Smooth muscle cell (in vitro differentiated cells): Measurements from ENCODE around the gene OCEL1. TPM values are rescaled to one million over a fixed set of nuclear protein-coding genes. Genes with fewer than 3 reads are reported as not detected.
"Not testable (repeated sequence)": the region's sequence is repeated elsewhere in the genome, so short reads cannot be mapped to it uniquely, and the experiment has no call there.

Experiments
- DNase-seq: peaks from one replicate; lab custom pipeline; 2025; ENCODE audit not compliant: unreplicated experiment; lab: John Stamatoyannopoulos, UW
- H2AFZ ChIP-seq: fragments of 200-600 bp; sonication (generic); 2 replicates; pipeline ENCODE4 v1.6.0; 2016; ENCODE audit warnings: antibody characterized with exemption, low read depth, mild to moderate bottlenecking
- H3F3A ChIP-seq: fragments of 200-600 bp; sonication (generic); 2 replicates; pipeline ENCODE4 v1.6.0; 2017; ENCODE audit warnings: antibody characterized with exemption, low read depth
- H3K27ac ChIP-seq: fragments of 200-600 bp; sonication (generic); 2 replicates; pipeline ENCODE4 v1.5.1; 2016; ENCODE audit warnings: low read depth, mild to moderate bottlenecking
- H3K27me3 ChIP-seq: fragments of 200-600 bp; sonication (generic); 2 replicates; pipeline ENCODE4 v1.6.1; 2016; ENCODE audit warnings: low read depth, mild to moderate bottlenecking
- H3K36me3 ChIP-seq: fragments of 200-600 bp; sonication (generic); 2 replicates; pipeline ENCODE4 v1.5.1; 2016; ENCODE audit warnings: low read depth
- H3K4me1 ChIP-seq: fragments of 200-600 bp; sonication (generic); 2 replicates; pipeline ENCODE4 v1.5.1; 2016; ENCODE audit warnings: low read depth
- H3K4me2 ChIP-seq: fragments of 200-600 bp; sonication (generic); 2 replicates; pipeline ENCODE4 v1.6.0; 2016; ENCODE audit warnings: mild to moderate bottlenecking
- H3K4me3 ChIP-seq: fragments of 200-600 bp; sonication (generic); 2 replicates; pipeline ENCODE4 v1.5.1; 2016; ENCODE audit warnings: mild to moderate bottlenecking
- H3K79me2 ChIP-seq: fragments of 200-600 bp; sonication (generic); 2 replicates; pipeline ENCODE4 v1.6.0; 2016; ENCODE audit warnings: low read depth, mild to moderate bottlenecking
- H3K9ac ChIP-seq: fragments of 200-600 bp; sonication (generic); 2 replicates; pipeline ENCODE4 v1.6.0; 2016; ENCODE audit warnings: low read depth
- H3K9me3 ChIP-seq: fragments of 200-600 bp; sonication (generic); replicated peaks from 2 replicates; pipeline ENCODE4 v1.5.1; 2016; ENCODE audit warnings: low read depth
- H4K20me1 ChIP-seq: fragments of 200-600 bp; sonication (generic); 2 replicates; pipeline ENCODE4 v1.6.0; 2016; ENCODE audit warnings: low read depth
- WGBS: methylation state at CpG from one replicate; pipeline ENCODE4 v1.1.7; 2016; ENCODE audit warnings: low lambda C conversion rate; 5-methylcytosine and 5-hydroxymethylcytosine counted together
- polyA plus RNA-seq: library from polyadenylated mRNA; unstranded; fragments of >200 nt; fragmentation: Nextera tagmentation; extraction: Ambion mirVana; gene quantifications from 2 replicates; pipeline ENCODE4 v1.2.1, GENCODE V29; 2016
- total RNA-seq: library from RNA; depleted of rRNA; stranded (reverse); fragments of >200 nt; gene quantifications from 2 replicates; pipeline ENCODE4 v1.2.3, GENCODE V29; 2014
- TF ChIP-seq, protein P1 (sequence below): fragments of 200-600 bp; sonication (generic); IDR thresholded peaks from 2 replicates; pipeline ENCODE4 v1.5.1; 2017; ENCODE audit warnings: borderline replicate concordance, mild to moderate bottlenecking, antibody characterized with exemption; ENCODE audit not compliant: insufficient read depth, poor library complexity, severe bottlenecking

The OCEL1 gene
- total and polyA plus RNA-seq, 2 experiments from 2014 or later, result 2.9 to 34.9 TPM

GRCh38 chr19:17183271-17183761 is 42.7 kb upstream of the OCEL1 start:
- TF ChIP-seq, protein P1, sequence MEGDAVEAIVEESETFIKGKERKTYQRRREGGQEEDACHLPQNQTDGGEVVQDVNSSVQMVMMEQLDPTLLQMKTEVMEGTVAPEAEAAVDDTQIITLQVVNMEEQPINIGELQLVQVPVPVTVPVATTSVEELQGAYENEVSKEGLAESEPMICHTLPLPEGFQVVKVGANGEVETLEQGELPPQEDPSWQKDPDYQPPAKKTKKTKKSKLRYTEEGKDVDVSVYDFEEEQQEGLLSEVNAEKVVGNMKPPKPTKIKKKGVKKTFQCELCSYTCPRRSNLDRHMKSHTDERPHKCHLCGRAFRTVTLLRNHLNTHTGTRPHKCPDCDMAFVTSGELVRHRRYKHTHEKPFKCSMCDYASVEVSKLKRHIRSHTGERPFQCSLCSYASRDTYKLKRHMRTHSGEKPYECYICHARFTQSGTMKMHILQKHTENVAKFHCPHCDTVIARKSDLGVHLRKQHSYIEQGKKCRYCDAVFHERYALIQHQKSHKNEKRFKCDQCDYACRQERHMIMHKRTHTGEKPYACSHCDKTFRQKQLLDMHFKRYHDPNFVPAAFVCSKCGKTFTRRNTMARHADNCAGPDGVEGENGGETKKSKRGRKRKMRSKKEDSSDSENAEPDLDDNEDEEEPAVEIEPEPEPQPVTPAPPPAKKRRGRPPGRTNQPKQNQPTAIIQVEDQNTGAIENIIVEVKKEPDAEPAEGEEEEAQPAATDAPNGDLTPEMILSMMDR, result no peak
- Histone ChIP-seq H2AFZ (no peak overlapping the region), H4K20me1 (no peaks in the 10 kb centered on the region), H3K36me3 (peaks cover 3% of the 10 kb centered on the region), H3K27me3 (no peaks in the 10 kb centered on the region), H3K4me2 (no peak overlapping the region), H3K4me1 (no peaks in the 10 kb centered on the region), H3K9ac (no peak overlapping the region), H3K9me3 (no peaks in the 10 kb centered on the region), H3F3A (no peaks in the 10 kb centered on the region), H3K27ac (no peak overlapping the region), H3K4me3 (no peak overlapping the region), H3K79me2 (no peaks in the 10 kb centered on the region)
- WGBS, result 98% methylated on average over 14 of the region's 14 CpGs
- no peak for DNase-seq

GRCh38 chr19:17183858-17184321 is 42.1 kb upstream of the OCEL1 start:
- H3F3A ChIP-seq, result no peaks in the 10 kb centered on the region
- TF ChIP-seq, protein P1, result no peak
- H3K27ac ChIP-seq, result no peak overlapping the region
- H3K4me2 ChIP-seq, result no peak overlapping the region
- H3K9ac ChIP-seq, result no peak overlapping the region
- H2AFZ ChIP-seq, result no peak overlapping the region
- no peak for DNase-seq
- H3K36me3 ChIP-seq, result peaks cover 4% of the 10 kb centered on the region
- H3K27me3 ChIP-seq, result no peaks in the 10 kb centered on the region
- WGBS, result 93% methylated on average over 11 of the region's 11 CpGs
- no peaks in the 10 kb centered on the region for H3K4me1 ChIP-seq
- H4K20me1 ChIP-seq, result no peaks in the 10 kb centered on the region
- H3K79me2 ChIP-seq, result no peaks in the 10 kb centered on the region
- H3K9me3 ChIP-seq, result no peaks in the 10 kb centered on the region
- H3K4me3 ChIP-seq, result no peak overlapping the region

GRCh38 chr19:17184371-17184841 is 41.6 kb upstream of the OCEL1 start:
- no peaks in the 10 kb centered on the region for H3F3A ChIP-seq
- no peak for DNase-seq
- H3K4me2 ChIP-seq, result no peak overlapping the region
- no peak overlapping the region for H3K4me3 ChIP-seq
- no peaks in the 10 kb centered on the region for H3K9me3 ChIP-seq
- no peak overlapping the region for H3K9ac ChIP-seq
- no peak overlapping the region for H2AFZ ChIP-seq
- no peaks in the 10 kb centered on the region for H3K27me3 ChIP-seq
- TF ChIP-seq, protein P1, result no peak
- no peaks in the 10 kb centered on the region for H3K4me1 ChIP-seq
- H3K27ac ChIP-seq, result no peak overlapping the region
- H4K20me1 ChIP-seq, result no peaks in the 10 kb centered on the region
- peaks cover 9% of the 10 kb centered on the region for H3K36me3 ChIP-seq
- no peaks in the 10 kb centered on the region for H3K79me2 ChIP-seq
- WGBS, result 93% methylated on average over 12 of the region's 12 CpGs

DNA sequence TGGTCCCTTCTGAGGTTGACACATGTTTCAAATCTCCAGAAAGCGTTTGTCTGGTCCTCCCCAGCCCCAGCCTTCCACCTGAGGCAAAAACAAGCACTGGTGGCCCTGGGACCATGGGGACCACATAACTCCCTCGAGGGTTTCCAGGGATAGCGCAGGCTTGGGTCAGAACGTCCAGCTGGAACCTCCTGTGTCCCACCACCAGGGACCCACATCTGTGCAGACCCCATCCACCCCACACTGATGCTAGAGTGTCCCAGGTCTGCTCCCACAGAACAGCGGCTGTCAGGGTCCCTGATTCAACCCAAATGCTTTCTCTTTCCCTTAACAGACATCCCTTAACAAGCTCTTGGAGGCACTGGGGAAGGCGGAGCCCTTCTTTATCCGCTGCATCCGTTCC is 40.4 kb upstream of the OCEL1 start:
- H3K9me3 ChIP-seq, result no peaks in the 10 kb centered on the region
- no peaks in the 10 kb centered on the region for H3K27me3 ChIP-seq
- no peaks in the 10 kb centered on the region for H3K4me1 ChIP-seq
- H3F3A ChIP-seq, result no peaks in the 10 kb centered on the region
- no peaks in the 10 kb centered on the region for H3K79me2 ChIP-seq
- TF ChIP-seq, protein P1, result no peak
- H3K4me3 ChIP-seq, result no peak overlapping the region
- DNase-seq, result no peak
- H3K9ac ChIP-seq, result no peak overlapping the region
- H2AFZ ChIP-seq, result no peak overlapping the region
- peaks cover 9% of the 10 kb centered on the region for H3K36me3 ChIP-seq
- H4K20me1 ChIP-seq, result no peaks in the 10 kb centered on the region
- no peak overlapping the region for H3K4me2 ChIP-seq
- 97% methylated on average over 8 of the region's 8 CpGs for WGBS
- no peak overlapping the region for H3K27ac ChIP-seq

- not testable (repeated sequence) for H3F3A ChIP-seq, H4K20me1 ChIP-seq, H3K9ac ChIP-seq, H3K79me2 ChIP-seq, H3K4me1 ChIP-seq, H3K4me3 ChIP-seq, H3K27me3 ChIP-seq, DNase-seq, H3K4me2 ChIP-seq, H3K27ac ChIP-seq, H3K9me3 ChIP-seq, H2AFZ ChIP-seq
- WGBS, result 97% methylated on average over 6 of the region's 6 CpGs
- H3K36me3 ChIP-seq, result peaks cover 20% of the 10 kb centered on the region
Observed at GRCh38 chr19:17191736-17192135, 34.3 kb upstream of the OCEL1 start.
